HepG2 (cell line): Measurements from ENCODE around the gene LHX3. TPM values are rescaled to one million over a fixed set of nuclear protein-coding genes. Genes with fewer than 3 reads are reported as not detected.

ENCODE experiments used
- KMT2A ChIP-seq: sonication (generic); formaldehyde crosslinking; IDR thresholded peaks from 2 replicates; pipeline ENCODE4 v1.4.0; 2020; ENCODE audit warnings: missing genetic modification reagents
- MAZ ChIP-seq, 2 experiments: sonication (generic) in 1 of 2; formaldehyde crosslinking in 1 of 2; IDR thresholded peaks; 2 replicates each; pipeline versions ENCODE4 v1.5.0 to v1.6.1; 2012 to 2020; ENCODE audit warnings: low read depth in 2 of 2, mild to moderate bottlenecking in 2 of 2, borderline replicate concordance in 1 of 2, improper control_type of control experiment in 1 of 2, low read length in 1 of 2, missing genetic modification reagents in 1 of 2, moderate library complexity in 1 of 2
- MXI1 ChIP-seq: IDR thresholded peaks from 3 replicates; pipeline ENCODE4 v1.6.1; 2012; ENCODE audit warnings: low read depth, low read length, inconsistent platforms, borderline replicate concordance
- NFE2 ChIP-seq: sonication (generic); formaldehyde crosslinking; IDR thresholded peaks from 2 replicates; pipeline ENCODE4 v1.4.0; 2020; ENCODE audit warnings: missing genetic modification reagents
- SALL1 ChIP-seq: sonication (generic); formaldehyde crosslinking; IDR thresholded peaks from 2 replicates; pipeline ENCODE4 v1.8.0; 2022; ENCODE audit warnings: mild to moderate bottlenecking, missing genetic modification reagents
- TFDP2 ChIP-seq: sonication (generic); formaldehyde crosslinking; IDR thresholded peaks from 2 replicates; pipeline ENCODE4 v1.4.0; 2020; ENCODE audit warnings: missing genetic modification reagents
- THAP11 ChIP-seq: IDR thresholded peaks from 2 replicates; pipeline ENCODE4 v1.6.1; 2016; ENCODE audit warnings: missing biosample characterization, missing genetic modification reagents
- THAP7 ChIP-seq: sonication (generic); formaldehyde crosslinking; IDR thresholded peaks from 2 replicates; pipeline ENCODE4 v1.8.1; 2023; ENCODE audit warnings: mild to moderate bottlenecking, missing genetic modification reagents
- ZBTB8A ChIP-seq: sonication (generic); formaldehyde crosslinking; IDR thresholded peaks from 2 replicates; pipeline ENCODE4 v1.4.0; 2020; ENCODE audit warnings: mild to moderate bottlenecking, low read depth, missing genetic modification reagents, borderline replicate concordance
- ZMYM2 ChIP-seq: sonication (generic); formaldehyde crosslinking; IDR thresholded peaks from 2 replicates; pipeline ENCODE4 v1.8.0; 2022; ENCODE audit warnings: mild to moderate bottlenecking, missing genetic modification reagents
- ZMYM3 ChIP-seq: sonication (generic); formaldehyde crosslinking; IDR thresholded peaks from 2 replicates; pipeline ENCODE4 v1.5.1; 2020; ENCODE audit warnings: mild to moderate bottlenecking, missing genetic modification reagents
- ZNF121 ChIP-seq: sonication (generic); formaldehyde crosslinking; IDR thresholded peaks from 2 replicates; pipeline ENCODE4 v1.5.0; 2020; ENCODE audit warnings: mild to moderate bottlenecking, missing genetic modification reagents
- ZNF407 ChIP-seq: sonication (generic); formaldehyde crosslinking; IDR thresholded peaks from one replicate; pipeline ENCODE4 v1.5.1; 2020; ENCODE audit warnings: mild to moderate bottlenecking, missing genetic modification reagents; ENCODE audit errors: not compliant biosample characterization
- ZNF549 ChIP-seq: sonication (generic); formaldehyde crosslinking; IDR thresholded peaks from 2 replicates; pipeline ENCODE4 v1.5.0; 2020; ENCODE audit warnings: missing genetic modification reagents
- ZNF567 ChIP-seq: sonication (generic); formaldehyde crosslinking; IDR thresholded peaks from 2 replicates; pipeline ENCODE4 v1.8.1; 2023; ENCODE audit warnings: mild to moderate bottlenecking, missing genetic modification reagents, borderline replicate concordance
- ZNF569 ChIP-seq: sonication (generic); formaldehyde crosslinking; IDR thresholded peaks from 2 replicates; pipeline ENCODE4 v1.5.0; 2020; ENCODE audit warnings: mild to moderate bottlenecking, missing genetic modification reagents, moderate library complexity, borderline replicate concordance
- ZNF607 ChIP-seq: sonication (generic); formaldehyde crosslinking; IDR thresholded peaks from 2 replicates; pipeline ENCODE4 v1.5.1; 2020; ENCODE audit warnings: missing genetic modification reagents, mild to moderate bottlenecking, borderline replicate concordance
- polyA plus RNA-seq, 8 experiments: library from polyadenylated mRNA; depleted of rRNA in 3 of 8; stranded (reverse) in 7 of 8; unstranded in 1 of 8; fragments of >200 nt; fragmentation: Illumina TruSeq in 4 of 8; extraction: Trizol in 4 of 8; gene quantifications; 2 replicates each; pipeline versions ENCODE4 v1.2.1 to v1.2.3, GENCODE V29; 2011 to 2016; ENCODE audit warnings: low read depth in 4 of 8, missing spikeins in 1 of 8, mixed read lengths in 1 of 8; ENCODE audit not compliant: insufficient read depth in 1 of 8
- total RNA-seq, 5 experiments: library from RNA; depleted of rRNA; stranded (reverse); fragments of >200 nt; fragmentation: Illumina TruSeq; extraction: Trizol; gene quantifications; 2 replicates each; pipeline ENCODE4 v1.2.3, GENCODE V29; 2016; ENCODE audit warnings: low read depth in 1 of 5
- TF ChIP-seq, protein P1 (sequence below): sonication (generic); formaldehyde crosslinking; IDR thresholded peaks from 2 replicates; pipeline ENCODE4 v1.5.1; 2020; ENCODE audit warnings: missing genetic modification reagents, mild to moderate bottlenecking, borderline replicate concordance

Gene LHX3
- total and polyA plus RNA-seq, 2 of the 13 experiments (the other 11 are each of a cell fraction or from before 2014, with no cell fraction given) = not detected

GRCh38 chr9:136171009-136171800 lies 33.7 kb downstream of the LHX3 start (continued):
- no peak for TF ChIP-seq THAP11 (CRISPR knock-in tag)
- TF ChIP-seq ZNF121 (CRISPR knock-in tag) = no peak
- TF ChIP-seq THAP7 = no peak
- no peak for TF ChIP-seq NFE2 (CRISPR knock-in tag)
- no peak for TF ChIP-seq ZNF607 (CRISPR knock-in tag)
- peak; percentile 53; the same call in 1 of the 2 replicates for TF ChIP-seq ZMYM2 (CRISPR knock-in tag)
- TF ChIP-seq ZNF567 (CRISPR knock-in tag) = no peak
- TF ChIP-seq MAZ (IDR thresholded peaks at IDR 0.05; ENCODE audit: borderline replicate concordance, low read depth, low read length) = no peak
- 0 out of 2 replicates have a peak, but pooled peaks have one; percentile 50 for TF ChIP-seq MAZ (CRISPR knock-in tag; IDR thresholded peaks at IDR 0.05; ENCODE audit: low read depth)
- TF ChIP-seq ZNF407 = no peak
- TF ChIP-seq MXI1 = peak; percentile 9; the same call in 1 of the 3 replicates
- no peak for TF ChIP-seq SALL1 (CRISPR knock-in tag)
- peak; percentile 87 for TF ChIP-seq ZMYM3 (CRISPR knock-in tag)
- TF ChIP-seq KMT2A = no peak
- TF ChIP-seq, protein P1, sequence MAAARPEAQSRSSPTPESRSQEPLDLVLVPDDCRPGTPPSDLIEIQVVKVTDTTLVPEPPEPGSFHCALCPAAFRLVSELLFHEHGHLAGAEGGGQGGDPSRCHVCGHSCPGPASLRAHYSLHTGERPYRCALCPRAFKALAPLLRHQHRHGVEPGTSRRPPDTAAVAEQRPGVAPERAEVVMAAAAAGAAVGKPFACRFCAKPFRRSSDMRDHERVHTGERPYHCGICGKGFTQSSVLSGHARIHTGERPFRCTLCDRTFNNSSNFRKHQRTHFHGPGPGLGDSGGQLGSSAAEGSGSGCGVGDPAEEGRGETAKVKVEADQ = no peak
- TF ChIP-seq ZNF569 = no peak
- TF ChIP-seq ZBTB8A = no peak
- TF ChIP-seq TFDP2 (CRISPR knock-in tag) = no peak
- TF ChIP-seq ZNF549 (CRISPR knock-in tag) = no peak
